ENCODE measurements around the gene VOPP1. TPM values are rescaled to one million over a fixed set of nuclear protein-coding genes. Genes with fewer than 3 reads are reported as not detected.
A peak's percentile ranks its signal among the peaks of the same experiment; 100 is the strongest.

VOPP1 gene
- total RNA-seq, 1 experiment from 2014 or later, result 60.2 TPM

DNA sequence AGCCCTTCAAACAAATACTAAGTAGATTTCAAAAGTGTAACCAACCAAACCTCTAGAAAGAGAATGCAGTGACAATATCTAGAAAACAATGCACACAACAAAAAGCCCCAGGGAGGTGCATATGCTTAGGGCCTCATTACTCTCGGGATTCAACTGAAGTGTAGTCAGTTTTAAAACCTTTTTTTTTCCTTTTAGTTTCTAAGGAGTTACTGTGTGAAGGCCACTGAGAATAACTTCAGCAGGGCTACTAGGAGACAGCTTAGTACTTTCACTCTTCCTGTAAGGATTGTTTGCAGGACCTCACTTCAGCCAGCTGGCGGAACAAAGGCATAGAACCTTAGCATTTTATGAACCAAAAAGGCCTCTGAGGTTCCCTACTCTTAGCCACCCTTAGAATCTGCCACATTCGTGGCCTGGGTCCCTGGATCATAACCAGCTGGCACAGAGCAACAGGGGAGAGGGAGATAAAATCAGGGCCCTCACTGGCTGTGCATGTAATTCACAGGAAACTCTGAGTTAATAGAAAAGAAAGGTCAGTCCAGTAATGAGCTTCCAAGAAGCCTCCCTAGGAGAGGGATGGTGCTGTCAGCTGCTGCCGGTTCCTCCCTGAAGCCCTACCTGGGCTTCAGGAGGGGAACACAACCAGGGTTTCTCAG is 3.6 kb downstream of the VOPP1 start:
- intact Hi-C loops (cut with micrococcal nuclease), result no loop called here
- POLR2A ChIA-PET (ENCODE audit: unreplicated experiment), result no interaction called here
- no peak overlapping the region for H2AFZ ChIP-seq (ENCODE audit: low read length)
- peaks cover 8% of the 10 kb centered on the region; the same call in 1 of the 2 replicates for H4K20me1 ChIP-seq (ENCODE audit: low read length)
- BruUV-seq (replicated peaks), result no TSS peak
- TF ChIP-seq EZH2 (IDR thresholded peaks at IDR 0.05; ENCODE audit: low read length, unreplicated experiment) (no peak), EZH2phosphoT487 (IDR thresholded peaks at IDR 0.05; ENCODE audit: borderline replicate concordance, low read length) (no peak)
- TF ChIP-seq, protein P1, sequence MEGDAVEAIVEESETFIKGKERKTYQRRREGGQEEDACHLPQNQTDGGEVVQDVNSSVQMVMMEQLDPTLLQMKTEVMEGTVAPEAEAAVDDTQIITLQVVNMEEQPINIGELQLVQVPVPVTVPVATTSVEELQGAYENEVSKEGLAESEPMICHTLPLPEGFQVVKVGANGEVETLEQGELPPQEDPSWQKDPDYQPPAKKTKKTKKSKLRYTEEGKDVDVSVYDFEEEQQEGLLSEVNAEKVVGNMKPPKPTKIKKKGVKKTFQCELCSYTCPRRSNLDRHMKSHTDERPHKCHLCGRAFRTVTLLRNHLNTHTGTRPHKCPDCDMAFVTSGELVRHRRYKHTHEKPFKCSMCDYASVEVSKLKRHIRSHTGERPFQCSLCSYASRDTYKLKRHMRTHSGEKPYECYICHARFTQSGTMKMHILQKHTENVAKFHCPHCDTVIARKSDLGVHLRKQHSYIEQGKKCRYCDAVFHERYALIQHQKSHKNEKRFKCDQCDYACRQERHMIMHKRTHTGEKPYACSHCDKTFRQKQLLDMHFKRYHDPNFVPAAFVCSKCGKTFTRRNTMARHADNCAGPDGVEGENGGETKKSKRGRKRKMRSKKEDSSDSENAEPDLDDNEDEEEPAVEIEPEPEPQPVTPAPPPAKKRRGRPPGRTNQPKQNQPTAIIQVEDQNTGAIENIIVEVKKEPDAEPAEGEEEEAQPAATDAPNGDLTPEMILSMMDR (conservative IDR thresholded peaks at IDR 0.05; ENCODE audit: low read depth, low read length), result no peak
- H3K79me2 ChIP-seq (ENCODE audit: low read length), result peaks cover 77% of the 10 kb centered on the region
- no peaks in the 10 kb centered on the region for H3K27me3 ChIP-seq (ENCODE audit: low read length)
- H3K9me2 ChIP-seq (replicated peaks; ENCODE audit: low read length), result no peaks in the 10 kb centered on the region
- no peaks in the 10 kb centered on the region for H3K36me3 ChIP-seq (ENCODE audit: low read depth, low read length)
- no peaks in the 10 kb centered on the region for H3K9me3 ChIP-seq (ENCODE audit: low read length)
- H3K4me1 ChIP-seq (ENCODE audit: insufficient read depth, low read length), result peaks cover 49% of the 10 kb centered on the region
- H3K4me3 ChIP-seq (ENCODE audit: low read length), result no peak overlapping the region
- H3K9ac ChIP-seq (ENCODE audit: low read length), result no peak overlapping the region
- CTCF ChIA-PET, result no interaction called here
- no peak overlapping the region for H3K4me2 ChIP-seq (ENCODE audit: low read length)
- H3F3A ChIP-seq (ENCODE audit: low read length, unreplicated experiment), result no peaks in the 10 kb centered on the region
- DNase-seq (no peak), ATAC-seq (no peak)
- H3K27ac ChIP-seq (ENCODE audit: low read length), result no peak overlapping the region

DNA sequence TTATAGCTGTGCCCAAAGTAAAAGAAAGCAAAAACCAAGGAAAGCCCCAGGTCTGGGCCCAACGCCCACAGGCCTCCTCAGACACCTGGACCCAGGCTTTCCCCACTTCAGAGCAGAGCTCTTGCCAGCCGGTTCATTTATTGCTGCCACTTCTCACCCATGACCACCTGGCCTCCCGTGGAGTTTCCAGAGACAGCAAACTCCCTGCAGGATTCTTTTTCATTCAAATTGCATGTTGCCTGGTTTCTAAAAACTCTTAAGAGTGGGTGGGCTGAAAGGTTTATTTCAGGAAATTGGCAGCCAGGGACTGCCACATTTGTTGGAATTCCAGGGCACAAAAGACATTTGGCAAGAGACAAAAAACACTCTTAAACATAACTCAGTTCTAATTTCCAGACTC is 4.7 kb downstream of the VOPP1 start:
- CTCF ChIA-PET, result no interaction called here
- peaks cover 41% of the 10 kb centered on the region for H3K4me1 ChIP-seq (ENCODE audit: insufficient read depth, low read length)
- intact Hi-C loops (cut with micrococcal nuclease), result no loop called here
- POLR2A ChIA-PET (ENCODE audit: unreplicated experiment), result no interaction called here
- TF ChIP-seq EZH2phosphoT487 (IDR thresholded peaks at IDR 0.05; ENCODE audit: borderline replicate concordance, low read length) (no peak), EZH2 (IDR thresholded peaks at IDR 0.05; ENCODE audit: low read length, unreplicated experiment) (no peak)
- TF ChIP-seq, protein P1 (conservative IDR thresholded peaks at IDR 0.05; ENCODE audit: low read depth, low read length), result no peak
- ATAC-seq (no peak), DNase-seq (no peak)
- H3K9ac ChIP-seq (ENCODE audit: low read length), result no peak overlapping the region
- H2AFZ ChIP-seq (ENCODE audit: low read length), result no peak overlapping the region
- H3K27me3 ChIP-seq (ENCODE audit: low read length), result no peaks in the 10 kb centered on the region
- no peak overlapping the region for H3K4me2 ChIP-seq (ENCODE audit: low read length)
- no peak overlapping the region for H3K27ac ChIP-seq (ENCODE audit: low read length)
- BruUV-seq (replicated peaks), result no TSS peak
- no peak overlapping the region for H3K4me3 ChIP-seq (ENCODE audit: low read length)
- no peaks in the 10 kb centered on the region for H3K9me3 ChIP-seq (ENCODE audit: low read length)
- peaks cover 8% of the 10 kb centered on the region; the same call in 1 of the 2 replicates for H4K20me1 ChIP-seq (ENCODE audit: low read length)
- no peaks in the 10 kb centered on the region for H3K9me2 ChIP-seq (replicated peaks; ENCODE audit: low read length)
- peaks cover 87% of the 10 kb centered on the region for H3K79me2 ChIP-seq (ENCODE audit: low read length)
- no peaks in the 10 kb centered on the region for H3F3A ChIP-seq (ENCODE audit: low read length, unreplicated experiment)
- no peaks in the 10 kb centered on the region for H3K36me3 ChIP-seq (ENCODE audit: low read depth, low read length)

DNA sequence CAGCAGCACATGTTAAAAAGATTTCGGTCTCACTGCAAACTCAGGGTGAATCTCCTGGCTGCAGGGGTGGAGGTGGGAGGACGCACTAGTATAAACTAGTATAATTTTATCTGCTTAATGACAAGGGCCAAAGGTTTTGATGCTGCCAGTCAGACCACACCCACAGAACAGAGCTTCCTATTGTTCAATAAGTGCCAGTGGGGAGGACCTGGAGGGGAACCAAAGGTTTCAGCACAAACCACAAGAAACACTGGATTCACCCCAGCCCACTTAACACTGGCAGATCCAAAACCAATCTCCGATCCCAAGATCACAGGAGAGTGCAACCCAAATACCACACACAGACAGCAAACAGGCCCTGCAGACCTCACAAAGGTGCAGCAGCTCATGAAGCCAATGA is 6.6 kb downstream of the VOPP1 start:
- no peak; the same call in 1 of the 2 replicates for ATAC-seq
- intact Hi-C loops (cut with micrococcal nuclease), result no loop called here
- Histone ChIP-seq H3K27ac (ENCODE audit: low read length) (no peak overlapping the region), H3K4me3 (ENCODE audit: low read length) (no peak overlapping the region), H3K79me2 (ENCODE audit: low read length) (peaks cover 94% of the 10 kb centered on the region), H3K9me3 (ENCODE audit: low read length) (no peaks in the 10 kb centered on the region), H3F3A (ENCODE audit: low read length, unreplicated experiment) (no peaks in the 10 kb centered on the region), H3K27me3 (ENCODE audit: low read length) (no peaks in the 10 kb centered on the region), H3K9me2 (replicated peaks; ENCODE audit: low read length) (no peaks in the 10 kb centered on the region), H3K4me2 (ENCODE audit: low read length) (0 out of 2 replicates have a peak overlapping the region, but pooled peaks have one; percentile 4), H2AFZ (ENCODE audit: low read length) (no peak overlapping the region), H3K4me1 (ENCODE audit: insufficient read depth, low read length) (peaks cover 40% of the 10 kb centered on the region), H3K36me3 (ENCODE audit: low read depth, low read length) (no peaks in the 10 kb centered on the region), H4K20me1 (ENCODE audit: low read length) (peaks cover 8% of the 10 kb centered on the region; the same call in 1 of the 2 replicates), H3K9ac (ENCODE audit: low read length) (no peak overlapping the region)
- CTCF ChIA-PET, result no interaction called here
- no peak for DNase-seq
- no TSS peak for BruUV-seq (replicated peaks)
- POLR2A ChIA-PET (ENCODE audit: unreplicated experiment), result no interaction called here
- no peak for TF ChIP-seq EZH2 (IDR thresholded peaks at IDR 0.05; ENCODE audit: low read length, unreplicated experiment)
- TF ChIP-seq EZH2phosphoT487 (IDR thresholded peaks at IDR 0.05; ENCODE audit: borderline replicate concordance, low read length), result no peak
- TF ChIP-seq, protein P1 (conservative IDR thresholded peaks at IDR 0.05; ENCODE audit: low read depth, low read length), result no peak
